Sigmoid colon (tissue), 4 donors: ENCODE data around the gene NID1.

Experiments used
- EP300 ChIP-seq, 4 donors: sonication (generic); formaldehyde crosslinking; IDR thresholded peaks; one replicate each; pipeline ENCODE4 v1.6.1; 2017; ENCODE audit warnings: antibody characterized with exemption in 4 of 4
- POLR2A ChIP-seq, 2 donors: fragments of 450-650 bp; IDR thresholded peaks; one replicate each; pipeline ENCODE4 v1.6.1; 2016; ENCODE audit warnings: antibody characterized with exemption in 2 of 2, mild to moderate bottlenecking in 2 of 2, moderate library complexity in 2 of 2
- POLR2AphosphoS5 ChIP-seq, 4 donors: sonication (generic); formaldehyde crosslinking; IDR thresholded peaks; one replicate each; pipeline ENCODE4 v1.6.1; 2017; ENCODE audit warnings: antibody characterized with exemption in 4 of 4
- TF ChIP-seq, protein P1 (sequence below), 4 experiments: fragments of 450-650 bp in 3 of 4; fragments of 200-600 bp in 1 of 4; IDR thresholded peaks; one replicate each; pipeline ENCODE4 v1.5.1; 2016 to 2019; ENCODE audit warnings: antibody characterized with exemption in 4 of 4, mild to moderate bottlenecking in 3 of 4, moderate library complexity in 2 of 4

DNA sequence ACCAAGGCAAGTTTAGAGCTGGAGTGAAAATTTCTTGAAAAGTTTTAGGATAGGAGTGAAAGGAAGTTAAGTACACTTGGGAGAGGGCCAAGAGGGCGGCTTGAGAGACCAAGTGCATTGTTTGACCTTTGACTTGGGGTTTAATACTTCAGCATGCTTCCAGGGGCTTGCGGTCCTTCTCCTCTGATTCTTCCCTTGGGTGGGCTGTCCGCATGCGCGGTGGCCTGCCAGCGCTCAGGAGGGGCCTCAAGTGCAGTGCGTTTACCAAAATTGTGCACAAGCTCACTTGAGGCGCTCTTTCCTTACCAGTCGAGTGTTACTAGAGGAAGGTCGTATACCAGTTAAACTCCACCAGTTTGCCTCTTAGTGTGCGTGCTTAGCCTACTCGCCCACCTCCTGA is 106.9 kb downstream of the NID1 start:
- TF ChIP-seq, protein P1, sequence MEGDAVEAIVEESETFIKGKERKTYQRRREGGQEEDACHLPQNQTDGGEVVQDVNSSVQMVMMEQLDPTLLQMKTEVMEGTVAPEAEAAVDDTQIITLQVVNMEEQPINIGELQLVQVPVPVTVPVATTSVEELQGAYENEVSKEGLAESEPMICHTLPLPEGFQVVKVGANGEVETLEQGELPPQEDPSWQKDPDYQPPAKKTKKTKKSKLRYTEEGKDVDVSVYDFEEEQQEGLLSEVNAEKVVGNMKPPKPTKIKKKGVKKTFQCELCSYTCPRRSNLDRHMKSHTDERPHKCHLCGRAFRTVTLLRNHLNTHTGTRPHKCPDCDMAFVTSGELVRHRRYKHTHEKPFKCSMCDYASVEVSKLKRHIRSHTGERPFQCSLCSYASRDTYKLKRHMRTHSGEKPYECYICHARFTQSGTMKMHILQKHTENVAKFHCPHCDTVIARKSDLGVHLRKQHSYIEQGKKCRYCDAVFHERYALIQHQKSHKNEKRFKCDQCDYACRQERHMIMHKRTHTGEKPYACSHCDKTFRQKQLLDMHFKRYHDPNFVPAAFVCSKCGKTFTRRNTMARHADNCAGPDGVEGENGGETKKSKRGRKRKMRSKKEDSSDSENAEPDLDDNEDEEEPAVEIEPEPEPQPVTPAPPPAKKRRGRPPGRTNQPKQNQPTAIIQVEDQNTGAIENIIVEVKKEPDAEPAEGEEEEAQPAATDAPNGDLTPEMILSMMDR (IDR thresholded peaks at IDR 0.05): no peak
- no peak for TF ChIP-seq POLR2A (IDR thresholded peaks at IDR 0.05)
- TF ChIP-seq POLR2AphosphoS5 (IDR thresholded peaks at IDR 0.05): no peak
- no peak for TF ChIP-seq EP300 (IDR thresholded peaks at IDR 0.05)
